Measurements from ENCODE around the gene COMT. TPM values are rescaled to one million over a fixed set of nuclear protein-coding genes. Genes with fewer than 3 reads are reported as not detected.
A peak's percentile ranks its signal among the peaks of the same experiment; 100 is the strongest.

The COMT gene
- total and polyA plus RNA-seq, 8 donors: 25.1 to 174 (median 103) TPM

- no peak overlapping the region for H3K4me3 ChIP-seq
- no peak overlapping the region for H3K27ac ChIP-seq
- H3K36me3 ChIP-seq: no peaks in the 10 kb centered on the region
- TF ChIP-seq POLR2AphosphoS5 (IDR thresholded peaks at IDR 0.05) (no peak), POLR2A (IDR thresholded peaks at IDR 0.05) (no peak), EP300 (IDR thresholded peaks at IDR 0.05) (no peak), CTCF (IDR thresholded peaks at IDR 0.05) (no peak)
- intact Hi-C loops (cut with DNase I; ENCODE audit: low total_unique reads): loop anchor here (5.0 kb wide), 1 partner anchor 32 kb away; no protein-coding TSS in a partner anchor
- H3K27me3 ChIP-seq: peaks cover 0 to 3% (median 0%) of the 10 kb centered on the region in 3 donors
- no peaks in the 10 kb centered on the region for H3K9me3 ChIP-seq
- 72 to 89% (median 84%) methylated on average over 5 to 8 of the region's 8 CpGs for WGBS, 5 donors
- no peak for DNase-seq
- peaks cover 0 to 22% (median 5%) of the 10 kb centered on the region in 4 donors for H3K4me1 ChIP-seq
Measured at GRCh38 chr22:20009582-20010306, 68.2 kb downstream of the COMT start.

- H3K9me3 ChIP-seq: no peaks in the 10 kb centered on the region
- H3K4me1 ChIP-seq: peaks cover 0 to 29% (median 13%) of the 10 kb centered on the region in 4 donors
- H3K36me3 ChIP-seq: no peaks in the 10 kb centered on the region
- peak overlapping the region in 1 of 5 donors; percentile 42 for H3K27ac ChIP-seq
- 69 to 89% (median 78%) methylated on average over 11 to 14 of the region's 14 CpGs for whole genome bisulfite sequencing, 5 donors
- TF ChIP-seq POLR2AphosphoS5 (IDR thresholded peaks at IDR 0.05): no peak
- no peak for DNase-seq
- intact Hi-C loops (cut with DNase I; ENCODE audit: low total_unique reads): loop anchor here (5.0 kb wide), 1 partner anchor 33 kb away; no protein-coding TSS in a partner anchor
- H3K27me3 ChIP-seq: peaks cover 0 to 10% (median 0%) of the 10 kb centered on the region in 3 donors
- no peak overlapping the region for H3K4me3 ChIP-seq
Measured at GRCh38 chr22:20010307-20011122, 68.9 kb downstream of the COMT start.

- H3K4me1 ChIP-seq: peaks cover 0 to 38% (median 21%) of the 10 kb centered on the region in 4 donors
- no peak overlapping the region for H3K4me3 ChIP-seq
- H3K36me3 ChIP-seq: no peaks in the 10 kb centered on the region
- intact Hi-C loops (cut with DNase I; ENCODE audit: low total_unique reads): loop anchor here (5.0 kb wide), 1 partner anchor 34 kb away; no protein-coding TSS in a partner anchor
- WGBS, 5 donors: 75 to 78% (median 76%) methylated on average over 20 of the region's 20 CpGs
- no peak for DNase-seq
- no peaks in the 10 kb centered on the region for H3K9me3 ChIP-seq
- peak overlapping the region in 1 of 5 donors; percentile 42 for H3K27ac ChIP-seq
- H3K27me3 ChIP-seq: peaks cover 0 to 16% (median 0%) of the 10 kb centered on the region in 3 donors
- TF ChIP-seq POLR2A (IDR thresholded peaks at IDR 0.05): no peak
- TF ChIP-seq CTCF (IDR thresholded peaks at IDR 0.05): no peak
- TF ChIP-seq POLR2AphosphoS5 (IDR thresholded peaks at IDR 0.05): no peak
- no peak for TF ChIP-seq EP300 (IDR thresholded peaks at IDR 0.05)
Measured at GRCh38 chr22:20011123-20011992, 69.8 kb downstream of the COMT start.

GRCh38 chr22:20011993-20012740 is 70.6 kb downstream of the COMT start:
- no peak for DNase-seq
- Histone ChIP-seq H3K9me3 (no peaks in the 10 kb centered on the region), H3K4me3 (no peak overlapping the region), H3K27me3 (peaks cover 0 to 17% (median 0%) of the 10 kb centered on the region in 3 donors), H3K27ac (no peak overlapping the region), H3K36me3 (no peaks in the 10 kb centered on the region), H3K4me1 (peaks cover 1 to 41% (median 24%) of the 10 kb centered on the region in 4 donors)
- intact Hi-C loops (cut with DNase I; ENCODE audit: low total_unique reads): loop anchor here (5.0 kb wide), 1 partner anchor 35 kb away; no protein-coding TSS in a partner anchor
- no peak for TF ChIP-seq EP300 (IDR thresholded peaks at IDR 0.05)
- WGBS, 5 donors: 92 to 97% (median 93%) methylated on average over 7 of the region's 7 CpGs
